Mesenchymal stem cell (in vitro differentiated cells and primary cell): ENCODE data around the gene RAB11FIP4.
"Not testable (repeated sequence)": the region's sequence is repeated elsewhere in the genome, so short reads cannot be mapped to it uniquely, and the experiment has no call there.

ENCODE experiments used
- DNase-seq: peaks from one replicate; pipeline ENCODE4 v3.0.0-alpha.2; 2013
- H2AFZ ChIP-seq: one replicate; pipeline ENCODE4 v1.6.1; 2013; ENCODE audit warnings: low read depth, mild to moderate bottlenecking, control low read depth, inconsistent platforms, low read length, moderate library complexity
- H2AK5ac ChIP-seq: 2 replicates; pipeline ENCODE4 v1.6.1; 2013; ENCODE audit warnings: low read length, moderate library complexity, mild to moderate bottlenecking, inconsistent platforms; ENCODE audit not compliant: severe bottlenecking
- H2BK120ac ChIP-seq: one replicate; pipeline ENCODE4 v1.6.1; 2013; ENCODE audit warnings: low read depth, mild to moderate bottlenecking, inconsistent platforms, low read length, moderate library complexity
- H2BK12ac ChIP-seq, 2 experiments: one replicate each; pipeline ENCODE4 v1.6.1; 2013; ENCODE audit warnings: inconsistent platforms in 2 of 2, low read length in 2 of 2, mild to moderate bottlenecking in 2 of 2, moderate library complexity in 2 of 2, control low read depth in 1 of 2
- H2BK15ac ChIP-seq: one replicate; pipeline ENCODE4 v1.6.1; 2013; ENCODE audit warnings: mild to moderate bottlenecking, low read depth, inconsistent platforms; ENCODE audit not compliant: poor library complexity, severe bottlenecking
- H2BK5ac ChIP-seq: 2 replicates; pipeline ENCODE4 v1.6.1; 2013; ENCODE audit warnings: low read depth, mild to moderate bottlenecking, low read length, control low read depth, inconsistent platforms; ENCODE audit not compliant: poor library complexity, severe bottlenecking
- H3K14ac ChIP-seq, 2 experiments: one replicate each; pipeline ENCODE4 v1.6.1; 2013; ENCODE audit warnings: inconsistent platforms in 2 of 2, low read length in 2 of 2, control low read depth in 1 of 2, mild to moderate bottlenecking in 1 of 2, moderate library complexity in 1 of 2
- H3K18ac ChIP-seq, 2 experiments: one replicate each; pipeline ENCODE4 v1.6.1; 2013; ENCODE audit warnings: inconsistent platforms in 2 of 2, low read length in 2 of 2, control low read depth in 1 of 2, low read depth in 1 of 2, mild to moderate bottlenecking in 1 of 2
- H3K23ac ChIP-seq, 2 experiments: one replicate each; pipeline ENCODE4 v1.6.1; 2013; ENCODE audit warnings: inconsistent platforms in 2 of 2, low read length in 2 of 2, mild to moderate bottlenecking in 2 of 2, moderate library complexity in 2 of 2, control low read depth in 1 of 2
- H3K27ac ChIP-seq: 2 replicates; pipeline ENCODE4 v1.5.1; 2013; ENCODE audit warnings: mild to moderate bottlenecking, moderate library complexity, low read length, control low read depth, inconsistent platforms; ENCODE audit not compliant: poor library complexity, severe bottlenecking
- H3K27me3 ChIP-seq, 2 experiments: 2 replicates each; pipeline versions ENCODE4 v1.6.1 to v1.7.0; 2013; ENCODE audit warnings: low read length in 2 of 2, mild to moderate bottlenecking in 2 of 2, moderate library complexity in 2 of 2, control low read depth in 1 of 2, inconsistent platforms in 1 of 2; ENCODE audit not compliant: control insufficient read depth in 1 of 2, insufficient read depth in 1 of 2
- H3K36me3 ChIP-seq, 2 experiments: 2 replicates each; pipeline versions ENCODE4 v1.6.1 to v1.7.0; 2013; ENCODE audit warnings: low read length in 2 of 2, control low read depth in 1 of 2, inconsistent platforms in 1 of 2, low read depth in 1 of 2, mild to moderate bottlenecking in 1 of 2; ENCODE audit not compliant: insufficient read depth in 2 of 2, control insufficient read depth in 1 of 2
- H3K4ac ChIP-seq, 2 experiments: one replicate each; pipeline ENCODE4 v1.6.1; 2013; ENCODE audit warnings: inconsistent platforms in 2 of 2, low read length in 2 of 2, mild to moderate bottlenecking in 2 of 2, moderate library complexity in 2 of 2, control low read depth in 1 of 2, low read depth in 1 of 2
- H3K4me1 ChIP-seq: 2 replicates; pipeline ENCODE4 v1.6.1; 2013; ENCODE audit warnings: low read depth, low read length, control low read depth; ENCODE audit not compliant: control insufficient read depth, insufficient read depth
- H3K4me2 ChIP-seq: 2 replicates; pipeline ENCODE4 v1.6.1; 2013; ENCODE audit warnings: low read length, mild to moderate bottlenecking, inconsistent platforms; ENCODE audit not compliant: poor library complexity, severe bottlenecking
- H3K4me3 ChIP-seq, 2 experiments: 2 replicates each; pipeline versions ENCODE4 v1.5.1 to v1.7.0; 2013; ENCODE audit warnings: low read length in 2 of 2, mild to moderate bottlenecking in 2 of 2, control low read depth in 1 of 2, low read depth in 1 of 2; ENCODE audit not compliant: insufficient read depth in 1 of 2
- H3K79me1 ChIP-seq: replicated peaks from 2 replicates; pipeline ENCODE4 v1.6.1; 2013; ENCODE audit warnings: mild to moderate bottlenecking, control low read depth, low read length, inconsistent platforms; ENCODE audit not compliant: poor library complexity, severe bottlenecking
- H3K9ac ChIP-seq: 2 replicates; pipeline ENCODE4 v1.7.0; 2013; ENCODE audit warnings: mild to moderate bottlenecking, low read length, moderate library complexity
- H3K9me3 ChIP-seq: 2 replicates; pipeline ENCODE4 v1.7.0; 2013; ENCODE audit warnings: mild to moderate bottlenecking, low read length; ENCODE audit not compliant: control insufficient read depth
- H4K8ac ChIP-seq: one replicate; pipeline ENCODE4 v1.6.1; 2013; ENCODE audit warnings: inconsistent platforms, mild to moderate bottlenecking, low read length, moderate library complexity
- H4K91ac ChIP-seq: one replicate; pipeline ENCODE4 v1.6.1; 2013; ENCODE audit warnings: mild to moderate bottlenecking, low read length, inconsistent platforms
- WGBS: methylation state at CpG from one replicate; pipeline ENCODE4 v1.1.7; 2013; ENCODE audit warnings: mixed read lengths; 5-methylcytosine and 5-hydroxymethylcytosine counted together

RAB11FIP4 gene

DNA sequence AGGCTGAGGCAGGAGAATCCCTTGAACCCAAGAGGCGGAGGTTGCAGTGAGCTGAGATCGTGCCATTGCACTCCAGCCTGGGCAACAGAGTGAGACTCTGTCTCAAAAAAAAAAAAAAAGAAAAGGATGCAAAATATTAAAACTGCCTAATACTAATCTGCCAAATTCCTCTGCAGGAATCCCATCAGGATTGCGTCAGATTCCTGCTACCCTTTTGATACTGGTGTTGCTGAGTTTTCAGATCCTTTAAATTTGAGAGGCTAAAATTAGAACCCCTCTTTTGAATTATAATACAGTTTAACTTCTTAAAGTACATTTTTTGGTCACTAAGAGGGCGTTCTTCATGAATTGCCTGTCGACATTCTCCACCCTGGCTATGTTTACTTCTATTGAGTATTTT lies 51.4 kb downstream of the RAB11FIP4 start:
- H3K23ac ChIP-seq, H3K18ac ChIP-seq, H3K9me3 ChIP-seq, H2BK5ac ChIP-seq, H3K4me3 ChIP-seq, H4K91ac ChIP-seq, DNase-seq, H3K36me3 ChIP-seq, H4K8ac ChIP-seq, H2AK5ac ChIP-seq, H2BK15ac ChIP-seq, H3K14ac ChIP-seq, H3K9ac ChIP-seq, H3K4ac ChIP-seq, H2BK120ac ChIP-seq, H3K79me1 ChIP-seq, H3K4me1 ChIP-seq, H3K27ac ChIP-seq, H3K4me2 ChIP-seq, H2AFZ ChIP-seq, H2BK12ac ChIP-seq: not testable (repeated sequence)
- H3K27me3 ChIP-seq: peaks cover 21 to 23% of the 10 kb centered on the region in 2 experiments
- 100% methylated on average over 1 of the region's 5 CpGs for WGBS

DNA sequence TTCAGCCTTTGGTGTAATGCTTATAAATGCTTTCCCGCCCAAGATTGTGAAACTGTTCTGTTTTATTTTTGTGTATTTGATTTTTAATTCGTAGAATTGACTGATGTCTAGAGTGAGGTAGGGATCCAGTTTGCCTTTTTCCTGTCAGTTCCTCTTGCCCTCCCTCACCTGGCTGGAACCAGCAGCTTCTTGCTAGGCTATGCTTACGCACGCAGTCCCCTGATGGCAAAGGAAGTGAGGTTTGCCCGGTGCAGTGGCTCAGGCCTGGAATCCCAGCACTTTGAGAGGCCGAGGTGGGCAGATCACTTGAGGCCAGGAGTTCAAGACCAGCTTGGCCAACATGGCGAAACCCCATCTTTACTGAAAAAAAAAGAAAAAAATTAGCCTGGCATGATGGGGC lies 51.9 kb downstream of the RAB11FIP4 start:
- Histone ChIP-seq H2BK5ac (no peak overlapping the region), H3K4me3 (no peak overlapping the region), H2BK120ac (no peak overlapping the region), H3K18ac (no peak overlapping the region), H2AK5ac (no peak overlapping the region), H4K91ac (no peak overlapping the region), H3K27ac (no peak overlapping the region), H3K36me3 (no peaks in the 10 kb centered on the region), H3K4me1 (no peaks in the 10 kb centered on the region), H3K4ac (no peak overlapping the region), H3K23ac (no peak overlapping the region), H2AFZ (no peak overlapping the region), H3K9me3 (no peaks in the 10 kb centered on the region), H4K8ac (no peak overlapping the region), H3K14ac (no peak overlapping the region), H2BK12ac (no peak overlapping the region), H2BK15ac (no peak overlapping the region), H3K27me3 (peaks cover 16 to 18% of the 10 kb centered on the region in 2 experiments), H3K4me2 (no peak overlapping the region), H3K79me1 (no peaks in the 10 kb centered on the region), H3K9ac (no peak overlapping the region)
- WGBS: 88% methylated on average over 7 of the region's 7 CpGs
- DNase-seq: no peak

DNA sequence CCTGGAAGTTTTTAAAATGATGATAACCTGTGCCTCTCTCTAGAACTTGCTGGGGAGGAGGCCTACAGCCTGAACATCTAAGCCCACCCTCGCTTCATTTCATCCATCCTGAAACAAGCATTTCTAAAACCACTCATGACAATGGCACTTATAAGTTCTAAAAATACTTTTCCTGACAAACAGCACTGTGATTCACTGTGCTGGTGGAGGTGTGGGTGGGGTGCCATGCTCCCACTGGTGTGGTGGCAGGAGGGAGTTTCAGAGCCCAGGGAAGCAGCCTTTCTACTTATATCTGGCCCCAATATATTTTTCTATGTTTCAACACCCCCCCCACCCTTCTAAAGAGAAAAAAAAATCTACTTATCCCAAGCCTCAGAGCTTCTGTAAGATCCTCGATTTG lies 52.6 kb downstream of the RAB11FIP4 start:
- no peak overlapping the region for H3K4me2 ChIP-seq
- no peak overlapping the region for H2BK120ac ChIP-seq
- 100% methylated on average over 1 of the region's 2 CpGs for WGBS
- no peak overlapping the region for H3K23ac ChIP-seq
- no peak overlapping the region for H2AFZ ChIP-seq
- H2BK5ac ChIP-seq: no peak overlapping the region
- no peak overlapping the region for H3K4ac ChIP-seq
- H3K9me3 ChIP-seq: no peaks in the 10 kb centered on the region
- H4K91ac ChIP-seq: no peak overlapping the region
- no peaks in the 10 kb centered on the region for H3K36me3 ChIP-seq
- H3K14ac ChIP-seq: no peak overlapping the region
- H3K27me3 ChIP-seq: peaks cover 11 to 15% of the 10 kb centered on the region in 2 experiments
- no peak overlapping the region for H2AK5ac ChIP-seq
- no peak overlapping the region for H3K18ac ChIP-seq
- no peak overlapping the region for H4K8ac ChIP-seq
- H3K79me1 ChIP-seq: no peaks in the 10 kb centered on the region
- H3K9ac ChIP-seq: no peak overlapping the region
- DNase-seq: no peak
- no peak overlapping the region for H3K4me3 ChIP-seq
- no peak overlapping the region for H2BK12ac ChIP-seq
- no peak overlapping the region for H2BK15ac ChIP-seq
- H3K27ac ChIP-seq: no peak overlapping the region
- no peaks in the 10 kb centered on the region for H3K4me1 ChIP-seq

DNA sequence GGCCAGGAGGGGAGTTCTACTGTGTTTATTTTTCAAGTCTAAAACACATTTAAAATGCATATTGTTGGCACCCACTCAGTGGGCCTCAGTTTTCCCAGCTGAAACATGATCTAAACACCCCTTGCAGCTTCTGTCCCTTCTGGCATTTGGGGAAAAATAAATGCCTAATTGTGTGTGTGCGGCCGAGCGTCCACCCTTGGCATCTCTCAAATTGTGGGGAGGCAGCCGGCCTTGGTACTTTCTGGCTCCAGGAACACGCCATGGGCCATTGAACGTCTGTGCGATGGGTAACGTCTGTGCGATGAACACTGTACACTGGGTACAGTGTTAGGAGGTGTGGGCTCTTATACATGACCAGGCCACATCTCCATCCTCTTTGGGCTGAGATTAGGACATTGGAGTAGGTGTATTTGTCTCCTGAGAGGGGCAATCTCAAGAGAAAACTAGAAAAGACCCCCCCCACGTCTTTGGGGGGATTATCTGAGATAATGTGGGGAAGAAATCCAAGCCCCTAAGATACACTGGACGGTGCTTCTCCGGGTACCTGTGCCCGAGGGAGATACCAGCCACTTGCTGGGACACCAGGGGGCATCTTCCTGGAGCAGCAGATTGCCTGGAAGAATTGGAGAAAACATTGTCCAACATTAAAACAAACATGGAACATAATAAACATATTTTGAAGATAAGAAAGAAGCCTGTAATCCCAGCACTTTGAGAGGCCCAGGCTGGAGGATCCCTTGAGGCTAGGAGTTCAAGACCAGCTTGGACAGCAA lies 54.9 kb downstream of the RAB11FIP4 start:
- no peak overlapping the region for H3K4me3 ChIP-seq
- H3K4me1 ChIP-seq: no peaks in the 10 kb centered on the region
- no peaks in the 10 kb centered on the region for H3K36me3 ChIP-seq
- H3K27ac ChIP-seq: no peak overlapping the region
- H3K23ac ChIP-seq: no peak overlapping the region
- peaks cover 0 to 15% of the 10 kb centered on the region in 2 experiments for H3K27me3 ChIP-seq
- no peaks in the 10 kb centered on the region for H3K9me3 ChIP-seq
- H3K14ac ChIP-seq: no peak overlapping the region
- no peaks in the 10 kb centered on the region for H3K79me1 ChIP-seq
- H2BK120ac ChIP-seq: no peak overlapping the region
- H3K4me2 ChIP-seq: no peak overlapping the region
- no peak overlapping the region for H2AK5ac ChIP-seq
- H4K91ac ChIP-seq: no peak overlapping the region
- no peak overlapping the region for H2BK5ac ChIP-seq
- no peak overlapping the region for H3K9ac ChIP-seq
- no peak overlapping the region for H3K18ac ChIP-seq
- H3K4ac ChIP-seq: no peak overlapping the region
- no peak overlapping the region for H2BK12ac ChIP-seq
- no peak overlapping the region for H2AFZ ChIP-seq
- H4K8ac ChIP-seq: no peak overlapping the region
- WGBS: 89% methylated on average over 12 of the region's 13 CpGs
- no peak for DNase-seq
- H2BK15ac ChIP-seq: no peak overlapping the region
